WTC11 (cell line): Measurements from ENCODE around the gene YAP1. TPM values are rescaled to one million over a fixed set of nuclear protein-coding genes. Genes with fewer than 3 reads are reported as not detected.

ENCODE experiments used
- ATAC-seq: fragments of 200-7000 bp; cut with Tn5 transposase; 2 replicates; pipeline ENCODE4 v1.10.0; 2021; ENCODE audit warnings: mild to moderate bottlenecking, moderate library complexity
- CTCF ChIA-PET: fragments of 300-600 bp; sonication (Branson Sonifier 250); formaldehyde crosslinking; loops from one replicate; lab custom pipeline; 2021; ENCODE audit warnings: antibody characterized with exemption; lab: Charles Lee
- POLR2A ChIA-PET: fragments of 350-600 bp; sonication (Branson Sonifier 250); formaldehyde crosslinking; loops from one replicate; lab custom pipeline; 2021; ENCODE audit warnings: antibody characterized with exemption; lab: Charles Lee
- DNase-seq: peaks from one replicate; pipeline ENCODE4 v3.0.0; 2021; ENCODE audit warnings: low spot score
- H3K27ac Mint-ChIP-seq: 2 replicates; pipeline ENCODE4 v1.8.0; 2021; ENCODE audit warnings: mixed read lengths
- H3K27me3 Mint-ChIP-seq: 2 replicates; pipeline ENCODE4 v1.8.0; 2021; ENCODE audit warnings: low read depth, mild to moderate bottlenecking, moderate library complexity, mixed read lengths
- H3K36me3 Mint-ChIP-seq: 2 replicates; pipeline ENCODE4 v1.8.0; 2021; ENCODE audit warnings: mixed read lengths
- H3K4me1 Mint-ChIP-seq: 2 replicates; pipeline ENCODE4 v1.8.0; 2022; ENCODE audit warnings: mixed read lengths
- H3K4me3 Mint-ChIP-seq: 2 replicates; pipeline ENCODE4 v1.8.0; 2021; ENCODE audit warnings: mild to moderate bottlenecking, moderate library complexity, mixed read lengths
- H3K9me3 Mint-ChIP-seq: 2 replicates; pipeline ENCODE4 v1.8.0; 2021; ENCODE audit warnings: mixed read lengths
- ATF6 ChIP-seq: sonication (generic); formaldehyde crosslinking; IDR thresholded peaks from 2 replicates; pipeline ENCODE4 v1.8.1; 2023; ENCODE audit warnings: mild to moderate bottlenecking, missing genetic modification reagents
- CREB1 ChIP-seq: sonication (generic); formaldehyde crosslinking; IDR thresholded peaks from 2 replicates; pipeline ENCODE4 v1.8.0; 2023; ENCODE audit warnings: mild to moderate bottlenecking, missing genetic modification reagents
- E2F4 ChIP-seq: sonication (generic); formaldehyde crosslinking; IDR thresholded peaks from 2 replicates; pipeline ENCODE4 v1.8.1; 2022; ENCODE audit warnings: low read depth, mild to moderate bottlenecking, moderate library complexity, missing genetic modification reagents, borderline replicate concordance
- EMX1 ChIP-seq: fragments of 250-450 bp; sonication (Bioruptor Pico); IDR thresholded peaks from 2 replicates; pipeline ENCODE4 v1.8.0; 2021; ENCODE audit warnings: mild to moderate bottlenecking
- ERG ChIP-seq: fragments of 250-450 bp; sonication (Bioruptor Pico); IDR thresholded peaks from 2 replicates; pipeline ENCODE4 v1.8.0; 2021; ENCODE audit warnings: mild to moderate bottlenecking
- HMGA2 ChIP-seq: fragments of 250-450 bp; sonication (Bioruptor Pico); IDR thresholded peaks from 2 replicates; pipeline ENCODE4 v1.4.0; 2021; ENCODE audit warnings: mild to moderate bottlenecking, moderate library complexity
- JAZF1 ChIP-seq: fragments of 250-450 bp; sonication (Bioruptor Pico); IDR thresholded peaks from 2 replicates; pipeline ENCODE4 v1.9.0; 2021; ENCODE audit warnings: moderate library complexity, mild to moderate bottlenecking, inconsistent platforms
- MXD4 ChIP-seq: fragments of 250-450 bp; sonication (Bioruptor Pico); IDR thresholded peaks from 2 replicates; pipeline ENCODE4 v1.8.0; 2021; ENCODE audit warnings: mild to moderate bottlenecking, moderate library complexity, borderline replicate concordance
- NR1H2 ChIP-seq: sonication (generic); formaldehyde crosslinking; IDR thresholded peaks from 2 replicates; pipeline ENCODE4 v1.9.0; 2021; ENCODE audit warnings: mild to moderate bottlenecking, moderate library complexity, missing genetic modification reagents
- NR3C1 ChIP-seq: sonication (generic); formaldehyde crosslinking; conservative IDR thresholded peaks from 2 replicates; pipeline ENCODE4 v1.8.1; 2023; ENCODE audit warnings: low read depth, mild to moderate bottlenecking, missing genetic modification reagents
- SMAD3 ChIP-seq: sonication (generic); formaldehyde crosslinking; IDR thresholded peaks from 2 replicates; pipeline ENCODE4 v1.8.0; 2022; ENCODE audit warnings: missing genetic modification reagents, mild to moderate bottlenecking, borderline replicate concordance
- SMAD4 ChIP-seq: sonication (generic); formaldehyde crosslinking; IDR thresholded peaks from 2 replicates; pipeline ENCODE4 v1.8.0; 2022; ENCODE audit warnings: mild to moderate bottlenecking, missing genetic modification reagents
- SOX15 ChIP-seq: fragments of 250-450 bp; sonication (Bioruptor Pico); IDR thresholded peaks from 2 replicates; pipeline ENCODE4 v1.9.0; 2021; ENCODE audit warnings: mild to moderate bottlenecking
- TCF7 ChIP-seq: sonication (generic); formaldehyde crosslinking; IDR thresholded peaks from 2 replicates; pipeline ENCODE4 v1.8.0; 2022; ENCODE audit warnings: mild to moderate bottlenecking, low read depth, missing genetic modification reagents, moderate library complexity
- TEAD1 ChIP-seq: sonication (generic); formaldehyde crosslinking; IDR thresholded peaks from 2 replicates; pipeline ENCODE4 v1.8.0; 2022; ENCODE audit warnings: mild to moderate bottlenecking, missing genetic modification reagents
- TP53 ChIP-seq: sonication (generic); formaldehyde crosslinking; IDR thresholded peaks from 2 replicates; pipeline ENCODE4 v1.8.1; 2023; ENCODE audit warnings: mild to moderate bottlenecking, missing genetic modification reagents
- ZNF219 ChIP-seq: sonication (generic); formaldehyde crosslinking; IDR thresholded peaks from 2 replicates; pipeline ENCODE4 v1.8.0; 2023; ENCODE audit warnings: missing genetic modification reagents, mild to moderate bottlenecking, borderline replicate concordance
- ZNF423 ChIP-seq: fragments of 250-450 bp; sonication (Bioruptor Pico); IDR thresholded peaks from 2 replicates; pipeline ENCODE4 v2.1.2; 2022; ENCODE audit warnings: mild to moderate bottlenecking, moderate library complexity
- ZSCAN18 ChIP-seq: fragments of 250-450 bp; sonication (Bioruptor Pico); IDR thresholded peaks from 2 replicates; pipeline ENCODE4 v2.1.2; 2022; ENCODE audit warnings: mild to moderate bottlenecking, moderate library complexity
- total RNA-seq: library from RNA; stranded (reverse); gene quantifications from 3 replicates; pipeline ENCODE4 v1.2.3, GENCODE V29; 2021
- TF ChIP-seq, protein P1 (sequence below): sonication (generic); formaldehyde crosslinking; IDR thresholded peaks from 2 replicates; pipeline ENCODE4 v1.8.1; 2022; ENCODE audit warnings: mild to moderate bottlenecking, missing genetic modification reagents, moderate library complexity, borderline replicate concordance
- TF ChIP-seq, protein P2 (sequence below): sonication (generic); formaldehyde crosslinking; IDR thresholded peaks from 2 replicates; pipeline ENCODE4 v1.8.1; 2022; ENCODE audit warnings: mild to moderate bottlenecking, moderate library complexity, missing genetic modification reagents
- TF ChIP-seq, protein P3 (sequence below): sonication (generic); formaldehyde crosslinking; IDR thresholded peaks from 2 replicates; pipeline ENCODE4 v1.8.0; 2022; ENCODE audit warnings: mild to moderate bottlenecking, missing genetic modification reagents
- TF ChIP-seq, protein P4 (sequence below): sonication (generic); formaldehyde crosslinking; IDR thresholded peaks from 2 replicates; pipeline ENCODE4 v1.8.1; 2022; ENCODE audit warnings: low read depth, missing genetic modification reagents, borderline replicate concordance
- TF ChIP-seq, protein P5 (sequence below): sonication (generic); formaldehyde crosslinking; IDR thresholded peaks from 2 replicates; pipeline ENCODE4 v1.8.0; 2022; ENCODE audit warnings: missing genetic modification reagents

The YAP1 gene
- total RNA-seq, 1 experiment from 2014 or later: 88.7 TPM

DNA sequence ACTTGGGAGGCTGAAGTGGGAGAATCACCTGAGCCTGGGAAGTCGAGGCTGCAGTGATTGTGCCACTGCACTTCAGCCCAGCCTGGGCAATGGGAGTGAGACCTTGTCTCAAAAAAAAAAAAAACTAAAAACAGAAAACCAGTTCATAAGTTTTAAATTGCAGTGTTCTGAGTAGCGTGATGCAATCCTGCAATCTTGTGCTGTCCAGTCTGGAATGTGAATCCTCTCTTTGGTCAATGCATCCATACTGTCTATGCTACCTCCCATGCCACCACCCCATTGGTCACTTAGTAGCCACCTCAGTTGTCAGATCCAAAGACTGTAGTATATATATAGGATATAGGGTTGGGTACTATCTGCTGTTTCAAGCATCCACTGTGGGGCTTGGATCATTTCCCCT is 11.1 kb downstream of the YAP1 start:
- Mint-ChIP-seq H3K4me3 (no peak overlapping the region), H3K4me1 (peaks cover 71% of the 10 kb centered on the region), H3K27ac (no peak overlapping the region; the same call in 1 of the 2 replicates)
- CTCF ChIA-PET: no interaction called here
- TF ChIP-seq MXD4: no peak
- TF ChIP-seq, protein P1, sequence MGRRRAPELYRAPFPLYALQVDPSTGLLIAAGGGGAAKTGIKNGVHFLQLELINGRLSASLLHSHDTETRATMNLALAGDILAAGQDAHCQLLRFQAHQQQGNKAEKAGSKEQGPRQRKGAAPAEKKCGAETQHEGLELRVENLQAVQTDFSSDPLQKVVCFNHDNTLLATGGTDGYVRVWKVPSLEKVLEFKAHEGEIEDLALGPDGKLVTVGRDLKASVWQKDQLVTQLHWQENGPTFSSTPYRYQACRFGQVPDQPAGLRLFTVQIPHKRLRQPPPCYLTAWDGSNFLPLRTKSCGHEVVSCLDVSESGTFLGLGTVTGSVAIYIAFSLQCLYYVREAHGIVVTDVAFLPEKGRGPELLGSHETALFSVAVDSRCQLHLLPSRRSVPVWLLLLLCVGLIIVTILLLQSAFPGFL (CRISPR knock-in tag): no peak
- no peak for TF ChIP-seq ZNF423 (CRISPR knock-in tag)
- no peak for TF ChIP-seq JAZF1 (CRISPR knock-in tag)
- no peak for TF ChIP-seq NR1H2 (CRISPR knock-in tag)
- TF ChIP-seq, protein P2, sequence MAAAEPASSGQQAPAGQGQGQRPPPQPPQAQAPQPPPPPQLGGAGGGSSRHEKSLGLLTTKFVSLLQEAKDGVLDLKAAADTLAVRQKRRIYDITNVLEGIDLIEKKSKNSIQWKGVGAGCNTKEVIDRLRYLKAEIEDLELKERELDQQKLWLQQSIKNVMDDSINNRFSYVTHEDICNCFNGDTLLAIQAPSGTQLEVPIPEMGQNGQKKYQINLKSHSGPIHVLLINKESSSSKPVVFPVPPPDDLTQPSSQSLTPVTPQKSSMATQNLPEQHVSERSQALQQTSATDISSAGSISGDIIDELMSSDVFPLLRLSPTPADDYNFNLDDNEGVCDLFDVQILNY (CRISPR knock-in tag): no peak
- TF ChIP-seq CREB1 (CRISPR knock-in tag): no peak
- TF ChIP-seq TCF7 (CRISPR knock-in tag): no peak
- no peak for TF ChIP-seq EMX1 (CRISPR knock-in tag)
- no peak for TF ChIP-seq HMGA2 (CRISPR knock-in tag)
- TF ChIP-seq, protein P3, sequence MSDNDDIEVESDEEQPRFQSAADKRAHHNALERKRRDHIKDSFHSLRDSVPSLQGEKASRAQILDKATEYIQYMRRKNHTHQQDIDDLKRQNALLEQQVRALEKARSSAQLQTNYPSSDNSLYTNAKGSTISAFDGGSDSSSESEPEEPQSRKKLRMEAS (CRISPR knock-in tag): no peak
- no peak for TF ChIP-seq SMAD3 (CRISPR knock-in tag)
- no peak for TF ChIP-seq TP53 (CRISPR knock-in tag)
- TF ChIP-seq SMAD4 (CRISPR knock-in tag): no peak
- TF ChIP-seq, protein P4, sequence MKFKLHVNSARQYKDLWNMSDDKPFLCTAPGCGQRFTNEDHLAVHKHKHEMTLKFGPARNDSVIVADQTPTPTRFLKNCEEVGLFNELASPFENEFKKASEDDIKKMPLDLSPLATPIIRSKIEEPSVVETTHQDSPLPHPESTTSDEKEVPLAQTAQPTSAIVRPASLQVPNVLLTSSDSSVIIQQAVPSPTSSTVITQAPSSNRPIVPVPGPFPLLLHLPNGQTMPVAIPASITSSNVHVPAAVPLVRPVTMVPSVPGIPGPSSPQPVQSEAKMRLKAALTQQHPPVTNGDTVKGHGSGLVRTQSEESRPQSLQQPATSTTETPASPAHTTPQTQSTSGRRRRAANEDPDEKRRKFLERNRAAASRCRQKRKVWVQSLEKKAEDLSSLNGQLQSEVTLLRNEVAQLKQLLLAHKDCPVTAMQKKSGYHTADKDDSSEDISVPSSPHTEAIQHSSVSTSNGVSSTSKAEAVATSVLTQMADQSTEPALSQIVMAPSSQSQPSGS (CRISPR knock-in tag): no peak
- no peak for TF ChIP-seq SOX15 (CRISPR knock-in tag)
- no peak for TF ChIP-seq ERG (CRISPR knock-in tag)
- TF ChIP-seq TEAD1 (CRISPR knock-in tag): no peak
- TF ChIP-seq ZNF219 (CRISPR knock-in tag): no peak
- no peak for TF ChIP-seq E2F4 (CRISPR knock-in tag)
- TF ChIP-seq, all 79 proteins: peak for 0
- no peaks in the 10 kb centered on the region for H3K27me3 Mint-ChIP-seq
- peaks cover 23% of the 10 kb centered on the region for H3K9me3 Mint-ChIP-seq
- H3K36me3 Mint-ChIP-seq: peaks cover 46% of the 10 kb centered on the region
- POLR2A ChIA-PET: no interaction called here
- ATAC-seq (no peak), DNase-seq (no peak)

- H3K27ac Mint-ChIP-seq: no peak overlapping the region
- H3K4me3 Mint-ChIP-seq: no peak overlapping the region
- ChIA-PET POLR2A (no interaction called here), CTCF (no interaction called here)
- H3K27me3 Mint-ChIP-seq: no peaks in the 10 kb centered on the region
- no peaks in the 10 kb centered on the region for H3K9me3 Mint-ChIP-seq
- no peak for DNase-seq
- no peak for ATAC-seq
- peaks cover 15% of the 10 kb centered on the region for H3K36me3 Mint-ChIP-seq
- peaks cover 29% of the 10 kb centered on the region for H3K4me1 Mint-ChIP-seq
- TF ChIP-seq, protein P5, sequence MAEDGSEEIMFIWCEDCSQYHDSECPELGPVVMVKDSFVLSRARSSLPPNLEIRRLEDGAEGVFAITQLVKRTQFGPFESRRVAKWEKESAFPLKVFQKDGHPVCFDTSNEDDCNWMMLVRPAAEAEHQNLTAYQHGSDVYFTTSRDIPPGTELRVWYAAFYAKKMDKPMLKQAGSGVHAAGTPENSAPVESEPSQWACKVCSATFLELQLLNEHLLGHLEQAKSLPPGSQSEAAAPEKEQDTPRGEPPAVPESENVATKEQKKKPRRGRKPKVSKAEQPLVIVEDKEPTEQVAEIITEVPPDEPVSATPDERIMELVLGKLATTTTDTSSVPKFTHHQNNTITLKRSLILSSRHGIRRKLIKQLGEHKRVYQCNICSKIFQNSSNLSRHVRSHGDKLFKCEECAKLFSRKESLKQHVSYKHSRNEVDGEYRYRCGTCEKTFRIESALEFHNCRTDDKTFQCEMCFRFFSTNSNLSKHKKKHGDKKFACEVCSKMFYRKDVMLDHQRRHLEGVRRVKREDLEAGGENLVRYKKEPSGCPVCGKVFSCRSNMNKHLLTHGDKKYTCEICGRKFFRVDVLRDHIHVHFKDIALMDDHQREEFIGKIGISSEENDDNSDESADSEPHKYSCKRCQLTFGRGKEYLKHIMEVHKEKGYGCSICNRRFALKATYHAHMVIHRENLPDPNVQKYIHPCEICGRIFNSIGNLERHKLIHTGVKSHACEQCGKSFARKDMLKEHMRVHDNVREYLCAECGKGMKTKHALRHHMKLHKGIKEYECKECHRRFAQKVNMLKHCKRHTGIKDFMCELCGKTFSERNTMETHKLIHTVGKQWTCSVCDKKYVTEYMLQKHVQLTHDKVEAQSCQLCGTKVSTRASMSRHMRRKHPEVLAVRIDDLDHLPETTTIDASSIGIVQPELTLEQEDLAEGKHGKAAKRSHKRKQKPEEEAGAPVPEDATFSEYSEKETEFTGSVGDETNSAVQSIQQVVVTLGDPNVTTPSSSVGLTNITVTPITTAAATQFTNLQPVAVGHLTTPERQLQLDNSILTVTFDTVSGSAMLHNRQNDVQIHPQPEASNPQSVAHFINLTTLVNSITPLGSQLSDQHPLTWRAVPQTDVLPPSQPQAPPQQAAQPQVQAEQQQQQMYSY (CRISPR knock-in tag): no peak
- TF ChIP-seq ATF6 (CRISPR knock-in tag): no peak
- TF ChIP-seq NR3C1 (CRISPR knock-in tag): no peak
- TF ChIP-seq ZSCAN18 (CRISPR knock-in tag): no peak
These were observed 24.4 kb downstream of the YAP1 start for GRCh38 chr11:102134597-102134996.
